NCI-H128 (cell line): Measurements from ENCODE around the gene NVL.

Source experiments
- DNase-seq: peaks from one replicate; lab custom pipeline; 2025; ENCODE audit not compliant: unreplicated experiment; lab: John Stamatoyannopoulos, UW

Gene NVL

GRCh38 chr1:224289396-224289795 lies 40.6 kb downstream of the NVL start:
- no peak for DNase-seq

- DNase-seq, result no peak
Measured at GRCh38 chr1:224287714-224288113, 42.3 kb downstream of the NVL start.

GRCh38 chr1:224282140-224282539 lies 47.8 kb downstream of the NVL start:
- no peak for DNase-seq

DNA sequence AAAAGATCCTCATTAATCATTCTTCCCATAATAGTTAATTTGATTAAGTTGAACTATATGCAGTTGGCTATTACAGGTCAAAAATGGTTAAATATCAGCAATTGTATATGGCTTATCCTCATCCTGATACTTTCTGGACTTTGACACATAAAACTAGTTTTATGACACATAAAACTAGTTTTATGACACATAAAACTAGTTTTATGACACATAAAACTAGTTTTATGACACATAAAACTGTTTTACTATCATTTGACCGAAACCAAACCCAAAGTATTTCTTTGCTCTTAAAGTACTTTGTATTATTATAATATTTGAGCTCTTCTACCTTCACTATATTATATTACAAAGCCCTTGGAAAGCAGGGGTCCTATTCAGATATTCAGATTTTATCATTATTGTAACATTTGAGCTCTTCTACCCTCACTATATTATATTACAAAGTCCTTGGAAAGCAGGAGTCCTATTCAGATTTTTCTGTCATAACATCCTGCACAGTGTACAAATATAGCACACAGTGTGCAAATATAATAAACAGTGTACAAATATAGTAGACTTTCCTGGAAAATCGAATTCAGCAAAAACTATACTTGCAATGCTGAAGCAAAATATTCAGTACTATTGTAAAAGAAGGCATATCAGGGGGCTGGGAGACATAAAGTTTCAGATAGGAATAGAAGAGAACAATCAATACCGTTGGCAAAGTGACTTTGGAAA lies 53.0 kb downstream of the NVL start:
- no peak for DNase-seq

DNA sequence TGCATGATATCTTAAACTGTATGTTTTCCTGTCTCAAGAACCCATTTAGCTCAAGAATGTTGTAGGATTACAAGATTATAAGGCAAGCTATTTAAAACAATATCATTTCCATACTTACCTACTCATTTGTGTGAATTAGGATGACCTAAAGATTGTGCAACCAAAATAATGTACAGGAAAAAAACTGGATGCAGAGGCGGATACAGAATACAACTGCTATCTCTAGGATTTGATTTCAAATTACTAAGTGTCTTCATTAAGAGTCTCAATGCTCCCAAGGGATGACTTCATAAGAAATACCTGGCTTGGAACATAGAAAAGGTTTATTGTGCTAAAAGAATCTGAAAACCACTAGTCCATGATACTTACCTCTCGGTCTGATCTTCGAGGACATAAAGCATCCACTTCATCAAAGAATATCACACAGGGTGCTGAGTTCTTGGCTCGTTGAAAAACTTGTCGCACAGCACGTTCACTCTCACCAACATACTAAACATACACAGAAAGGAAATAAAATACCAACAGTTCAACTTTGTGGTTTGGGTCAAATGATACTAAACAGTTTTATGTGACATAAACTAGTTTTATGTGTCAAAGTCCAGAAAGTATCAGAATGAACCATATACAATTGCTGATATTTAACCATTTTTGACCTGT lies 54.9 kb downstream of the NVL start:
- no peak for DNase-seq

DNA sequence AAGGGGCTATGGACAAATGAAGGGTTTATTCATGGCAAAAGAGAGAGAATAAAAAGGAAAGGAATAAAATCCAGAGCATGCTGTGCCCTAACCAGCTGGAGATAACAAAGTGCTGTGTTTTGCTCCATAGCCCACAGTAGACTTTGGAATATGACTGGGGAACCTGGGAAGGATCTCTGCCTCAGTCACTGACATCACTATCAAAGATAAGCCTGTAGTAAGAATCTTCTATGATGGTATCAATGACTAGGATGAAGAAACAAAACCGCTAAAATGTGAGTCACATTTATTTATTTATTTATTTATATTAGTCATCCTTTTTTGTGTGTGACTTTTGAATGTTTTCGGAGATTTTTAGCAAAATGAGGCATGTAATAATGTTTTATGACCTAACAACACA lies 56.3 kb downstream of the NVL start:
- no peak for DNase-seq

DNA sequence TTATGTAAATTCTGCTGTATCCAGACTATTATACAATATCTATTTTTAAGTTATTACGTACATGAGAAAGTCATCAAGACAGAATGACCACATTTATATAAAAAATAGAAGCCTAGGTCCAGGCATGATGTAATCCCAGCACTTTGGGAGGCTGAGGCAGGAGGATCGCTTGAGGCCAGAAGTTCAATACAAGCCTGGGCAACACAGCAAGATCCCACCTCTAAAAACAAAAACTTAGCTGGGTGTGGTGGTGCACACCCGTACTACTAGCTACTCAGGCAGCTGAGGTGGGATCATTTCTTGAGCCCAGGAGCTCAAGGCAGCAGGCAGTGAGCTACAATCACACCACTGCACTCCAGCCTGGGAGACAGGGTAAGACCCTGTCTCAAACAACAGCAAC lies 58.9 kb downstream of the NVL start:
- DNase-seq, result no peak

GRCh38 chr1:224267925-224268324 lies 62.0 kb downstream of the NVL start:
- no peak for DNase-seq

DNA sequence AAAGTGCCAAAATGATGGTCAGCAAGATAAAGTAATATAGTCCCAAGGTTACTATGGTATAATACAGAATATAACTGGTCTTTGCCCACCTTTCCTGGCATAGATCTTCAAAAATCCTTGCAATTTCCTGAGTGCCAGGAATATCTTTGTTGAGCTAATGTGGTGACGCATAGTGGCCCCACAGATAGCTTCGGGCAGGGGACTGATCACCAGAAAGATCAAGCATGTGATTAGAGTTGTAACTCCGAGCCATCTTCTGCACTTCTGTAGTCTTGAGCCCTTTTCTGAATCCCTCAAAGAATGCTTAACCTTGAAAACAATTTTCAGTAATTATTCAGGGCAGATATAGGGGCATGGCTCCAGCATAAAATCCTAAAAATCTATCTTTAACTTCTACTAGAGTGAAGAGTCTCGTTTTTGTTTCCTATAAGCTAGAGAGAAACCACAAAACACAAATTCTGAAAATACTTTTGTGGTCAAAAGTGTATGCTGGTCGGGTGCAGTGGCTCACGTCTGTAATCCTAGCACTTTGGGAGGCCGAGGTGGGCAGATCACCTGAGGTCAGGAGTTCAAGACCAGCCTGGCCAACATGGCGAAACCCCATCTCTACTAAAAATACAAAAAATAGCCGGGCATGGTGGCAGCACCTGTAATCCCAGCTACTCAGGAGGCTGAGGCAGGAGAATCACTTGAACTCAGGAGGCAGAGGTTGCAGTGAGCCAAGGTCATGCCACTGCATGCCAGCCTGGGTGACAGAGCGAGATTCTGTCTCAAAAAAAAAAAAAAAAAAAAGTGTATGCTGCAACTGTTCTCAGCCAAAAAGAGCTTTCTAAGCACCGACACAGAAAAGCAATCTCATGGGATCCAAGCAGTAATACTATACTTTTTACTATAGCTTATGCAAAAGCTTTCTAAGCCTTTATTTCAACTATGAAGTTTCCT lies 62.8 kb downstream of the NVL start:
- no peak for DNase-seq

- DNase-seq, result no peak
Measured at GRCh38 chr1:224266105-224266914, 63.7 kb downstream of the NVL start.

GRCh38 chr1:224264321-224264720 lies 65.7 kb downstream of the NVL start:
- no peak for DNase-seq

DNA sequence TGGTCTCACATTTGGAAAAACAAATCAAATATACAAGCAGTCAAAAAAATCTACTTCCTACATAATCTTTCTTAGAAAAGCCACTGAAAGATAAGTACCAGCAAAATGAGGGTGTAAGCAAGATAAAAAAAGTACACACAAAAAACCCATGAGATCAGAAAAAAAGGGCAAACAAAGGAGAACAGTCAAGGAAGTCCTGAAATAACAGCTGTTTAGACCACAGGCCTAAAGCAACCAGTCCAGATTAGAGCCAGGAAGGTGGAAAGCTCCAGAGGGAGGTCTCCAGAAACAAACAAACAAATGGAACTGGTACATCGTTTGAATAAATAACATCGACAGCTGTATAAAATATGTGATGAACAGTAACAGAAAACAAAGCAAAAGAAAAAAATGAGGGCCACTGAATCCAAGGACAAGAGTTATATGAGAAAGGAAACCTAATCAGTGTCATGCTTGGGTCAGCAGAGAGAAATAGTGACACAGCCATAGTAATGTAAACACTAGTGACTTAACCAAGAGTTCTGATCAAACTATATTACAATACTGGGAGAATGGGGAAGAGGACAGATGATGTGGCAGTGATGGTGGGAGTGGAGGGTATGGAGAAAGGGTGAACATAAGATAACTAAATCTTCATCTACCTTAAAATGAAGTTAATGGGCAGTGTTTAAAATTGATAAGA lies 67.5 kb downstream of the NVL start:
- DNase-seq, result no peak

DNA sequence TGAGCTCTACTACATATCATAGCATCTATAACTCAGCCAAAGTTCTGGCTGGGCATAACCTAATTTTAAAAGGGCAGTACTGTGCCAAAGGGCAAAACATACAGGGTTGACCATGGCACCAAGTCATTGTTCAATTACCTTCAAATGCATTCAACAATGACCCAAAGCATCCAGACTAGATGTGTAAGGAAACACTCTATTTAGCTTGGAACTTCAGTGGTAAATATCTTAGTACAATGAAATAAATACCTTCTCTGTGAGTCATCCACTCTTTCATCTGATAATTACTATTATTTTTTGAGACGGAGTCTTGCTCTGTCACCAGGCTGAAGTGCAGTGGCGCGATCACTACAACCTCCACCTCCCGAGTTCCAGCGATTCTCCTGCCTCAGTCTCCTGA lies 70.0 kb downstream of the NVL start:
- no peak for DNase-seq

- DNase-seq, result no peak
Measured at GRCh38 chr1:224258351-224258750, 71.6 kb downstream of the NVL start.

DNA sequence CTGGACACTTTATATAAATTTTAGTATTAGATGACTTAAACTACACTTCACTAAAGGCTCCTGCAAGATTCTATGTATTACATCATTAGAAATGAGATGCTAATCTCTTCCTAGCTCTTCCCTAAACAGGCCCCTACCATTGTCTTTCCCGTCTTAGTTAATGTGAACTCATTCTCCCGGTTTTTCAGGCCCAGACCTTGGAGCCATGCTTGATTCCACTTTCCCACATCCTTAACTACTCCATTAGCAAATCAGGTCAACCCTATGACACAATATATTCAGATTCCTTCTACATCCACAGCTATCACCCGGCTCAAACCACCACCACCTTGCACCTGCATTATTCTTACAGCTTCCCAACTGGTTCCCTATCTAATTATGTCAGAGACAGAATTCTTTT lies 73.3 kb downstream of the NVL start:
- DNase-seq, result no peak

- no peak for DNase-seq
Measured at GRCh38 chr1:224253721-224254120, 76.3 kb downstream of the NVL start.

- no peak for DNase-seq
Measured at GRCh38 chr1:224252479-224252878, 77.5 kb downstream of the NVL start.

GRCh38 chr1:224251741-224252146 lies 78.2 kb downstream of the NVL start:
- DNase-seq, result no peak

DNA sequence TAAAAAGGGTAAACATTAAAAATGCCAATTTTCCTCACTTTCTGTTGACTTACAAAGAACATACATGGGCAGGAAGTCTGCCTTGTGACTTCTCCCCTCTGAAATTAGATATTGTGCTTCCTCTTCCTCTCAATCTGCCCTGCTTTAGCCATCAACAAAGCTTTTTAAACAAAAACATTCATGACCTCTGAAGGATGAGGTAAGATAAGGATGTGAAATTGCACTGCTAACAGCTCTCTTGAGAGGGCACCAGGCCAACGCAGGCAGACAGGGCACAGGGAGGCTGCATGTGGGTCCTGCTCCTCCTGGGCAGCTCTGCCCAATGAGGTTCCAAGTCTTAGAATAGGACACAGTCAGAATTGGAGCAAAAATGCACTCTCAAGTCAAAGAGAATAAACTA lies 84.8 kb downstream of the NVL start:
- DNase-seq, result no peak

DNA sequence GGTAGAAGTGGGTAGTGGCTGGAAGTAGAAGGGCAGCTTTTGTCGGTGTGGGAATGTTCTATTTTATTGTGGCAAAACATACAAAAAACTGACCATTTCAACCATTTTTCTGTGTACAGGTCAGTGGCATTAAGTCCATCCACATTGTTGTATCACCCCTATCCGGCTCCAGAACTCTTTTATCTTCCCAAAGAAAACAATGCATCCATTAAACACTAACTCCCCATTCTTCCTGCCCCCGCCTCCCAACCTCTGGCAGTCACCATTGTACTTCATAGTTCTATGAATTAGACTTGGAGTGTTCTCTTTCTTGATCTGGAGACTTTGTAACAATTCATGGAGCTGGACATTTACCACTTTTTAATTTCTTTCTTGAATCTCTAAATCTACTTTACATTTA lies 91.2 kb downstream of the NVL start:
- no peak for DNase-seq
